ENCODE data around the gene CSF1.

Gene CSF1

GRCh38 chr1:109902204-109902985, 8.3 kb upstream of the CSF1 start:
- no peak for TF ChIP-seq CTCF (IDR thresholded peaks at IDR 0.05; ENCODE audit: insufficient read depth, low read depth, low read length, missing control alignments)
- DNase-seq (ENCODE audit: low read depth): peak; percentile 53
- no peak overlapping the region for H3K4me3 ChIP-seq (ENCODE audit: low read length)

GRCh38 chr1:109903376-109903930, 7.2 kb upstream of the CSF1 start:
- no peak for TF ChIP-seq CTCF (IDR thresholded peaks at IDR 0.05; ENCODE audit: insufficient read depth, low read depth, low read length, missing control alignments)
- H3K4me3 ChIP-seq (ENCODE audit: low read length): no peak overlapping the region
- no peak for DNase-seq (ENCODE audit: low read depth)

GRCh38 chr1:109904105-109904817, 6.4 kb upstream of the CSF1 start:
- TF ChIP-seq CTCF (IDR thresholded peaks at IDR 0.05; ENCODE audit: insufficient read depth, low read depth, low read length, missing control alignments): no peak
- H3K4me3 ChIP-seq (ENCODE audit: low read length): no peak overlapping the region
- no peak for DNase-seq (ENCODE audit: low read depth)

GRCh38 chr1:109905491-109905890, 5.2 kb upstream of the CSF1 start:
- no peak for TF ChIP-seq CTCF (IDR thresholded peaks at IDR 0.05; ENCODE audit: insufficient read depth, low read depth, low read length, missing control alignments)
- no peak for DNase-seq (ENCODE audit: low read depth)
- no peak overlapping the region for H3K4me3 ChIP-seq (ENCODE audit: low read length)

- no peak for TF ChIP-seq CTCF (IDR thresholded peaks at IDR 0.05; ENCODE audit: insufficient read depth, low read depth, low read length, missing control alignments)
- no peak overlapping the region for H3K4me3 ChIP-seq (ENCODE audit: low read length)
- DNase-seq (ENCODE audit: low read depth): no peak
Measured at GRCh38 chr1:109906160-109906838, 4.3 kb upstream of the CSF1 start.

- no peak for DNase-seq (ENCODE audit: low read depth)
- TF ChIP-seq CTCF (IDR thresholded peaks at IDR 0.05; ENCODE audit: insufficient read depth, low read depth, low read length, missing control alignments): no peak
- no peak overlapping the region for H3K4me3 ChIP-seq (ENCODE audit: low read length)
Measured at GRCh38 chr1:109906839-109907180, 3.8 kb upstream of the CSF1 start.

Measured in epithelial cell of esophagus (primary cell).